HepG2 (cell line): ENCODE measurements around the gene LBR. TPM values are rescaled to one million over a fixed set of nuclear protein-coding genes. Genes with fewer than 3 reads are reported as not detected.

ENCODE experiments used
- ATAC-seq: fragments of 200-7000 bp; cut with Tn5 transposase; 3 replicates; pipeline ENCODE4 v1.9.1; 2020; ENCODE audit warnings: mild to moderate bottlenecking, moderate library complexity
- BruUV-seq: library from RNA; stranded (reverse); fragments of 400-500 nt; replicated peaks from 2 replicates; lab custom pipeline; 2021; lab: Mats Ljungman, UMichigan
- CTCF ChIA-PET: fragments of 300-600 bp; formaldehyde crosslinking; extraction: SDS; loops from one replicate; lab custom pipeline; 2021; ENCODE audit warnings: low total read pairs, inconsistent platforms, low intra/inter-chr PET ratio; lab: Yijun Ruan, JAX
- POLR2A ChIA-PET: fragments of 350-600 bp; sonication (Branson Sonifier 250); formaldehyde crosslinking; loops from one replicate; lab custom pipeline; 2020; ENCODE audit warnings: antibody characterized with exemption, inconsistent platforms; lab: Yijun Ruan, JAX
- DNase-seq: peaks from one replicate; pipeline ENCODE4 v3.0.0-alpha.2; 2015; ENCODE audit warnings: low spot score
- FAIRE-seq: peaks from 3 replicates; lab custom pipeline; 2011; peaks lifted over from hg19 to GRCh38; lab: Jason Lieb, UNC
- H2AFZ ChIP-seq: one replicate; pipeline ENCODE4 v1.6.1; 2011; ENCODE audit warnings: low read length, inconsistent platforms
- H3K27ac ChIP-seq: fragments of 300-600 bp; 3 replicates; pipeline ENCODE4 v1.8.0; 2011; ENCODE audit warnings: mixed run types, mild to moderate bottlenecking, mixed read lengths, low read length, inconsistent platforms; ENCODE audit not compliant: insufficient read depth; ENCODE audit errors: extremely low read length
- H3K27me3 ChIP-seq, 2 experiments: fragments of 200-600 bp in 1 of 2; 2 replicates in 1 of 2; 3 replicates in 1 of 2; pipeline versions ENCODE4 v1.6.0 to v1.8.0; 2011; ENCODE audit warnings: low read length in 2 of 2, mild to moderate bottlenecking in 2 of 2, moderate library complexity in 2 of 2, inconsistent platforms in 1 of 2; ENCODE audit not compliant: insufficient read depth in 2 of 2, control insufficient read depth in 1 of 2
- H3K36me3 ChIP-seq, 2 experiments: fragments of 200-600 bp in 1 of 2; replicated peaks in 1 of 2; 2 replicates in 1 of 2; 3 replicates in 1 of 2; pipeline versions ENCODE4 v1.5.1 to v1.8.0; 2011; ENCODE audit warnings: low read length in 2 of 2, inconsistent platforms in 1 of 2; ENCODE audit not compliant: insufficient read depth in 2 of 2, control insufficient read depth in 1 of 2
- H3K4me1 ChIP-seq: 2 replicates; pipeline ENCODE4 v1.5.1; 2012; ENCODE audit warnings: low read length, inconsistent platforms; ENCODE audit not compliant: insufficient read depth
- H3K4me2 ChIP-seq: 2 replicates; pipeline ENCODE4 v1.6.0; 2011; ENCODE audit warnings: low read depth, low read length, inconsistent platforms
- H3K4me3 ChIP-seq, 3 experiments: fragments of 200-600 bp in 1 of 3; sonication (generic), shearing (Covaris generic) in 1 of 3; replicated peaks in 1 of 3; 2 replicates each; pipeline ENCODE4 v1.5.1; 2011 to 2016; ENCODE audit warnings: low read length in 3 of 3, inconsistent platforms in 2 of 3, low read depth in 2 of 3, mild to moderate bottlenecking in 2 of 3, control low read depth in 1 of 3, mixed read lengths in 1 of 3; ENCODE audit not compliant: insufficient read depth in 1 of 3
- H3K79me2 ChIP-seq: one replicate; pipeline ENCODE4 v1.6.1; 2011; ENCODE audit warnings: low read length, inconsistent platforms; ENCODE audit not compliant: insufficient read depth
- H3K9ac ChIP-seq: 2 replicates; pipeline ENCODE4 v1.6.0; 2011; ENCODE audit warnings: mild to moderate bottlenecking, low read depth, low read length, inconsistent platforms; ENCODE audit not compliant: insufficient read depth
- H3K9me3 ChIP-seq: 2 replicates; pipeline ENCODE4 v1.5.1; 2012; ENCODE audit warnings: mild to moderate bottlenecking, low read length
- H4K20me1 ChIP-seq: 2 replicates; pipeline ENCODE4 v1.6.0; 2011; ENCODE audit warnings: inconsistent platforms, mild to moderate bottlenecking, low read length, moderate library complexity; ENCODE audit not compliant: insufficient read depth
- DDIT3 ChIP-seq: sonication (generic); formaldehyde crosslinking; IDR thresholded peaks from 2 replicates; pipeline ENCODE4 v1.4.0; 2020; ENCODE audit warnings: mild to moderate bottlenecking, missing genetic modification reagents
- FIP1L1 ChIP-seq: fragments of 200-400 bp; formaldehyde crosslinking; IDR thresholded peaks from 2 replicates; pipeline ENCODE4 v1.6.1; 2018; ENCODE audit warnings: low read depth, mild to moderate bottlenecking, low read length, moderate library complexity, borderline replicate concordance; ENCODE audit not compliant: insufficient read depth
- KIAA2018 ChIP-seq: sonication (generic); formaldehyde crosslinking; IDR thresholded peaks from 2 replicates; pipeline ENCODE4 v1.5.0; 2020; ENCODE audit warnings: mild to moderate bottlenecking, missing genetic modification reagents, borderline replicate concordance
- MBNL3 ChIP-seq: fragments of 250-450 bp; sonication (Bioruptor Pico); conservative IDR thresholded peaks from 2 replicates; pipeline ENCODE4 v1.8.0; 2022; ENCODE audit warnings: mild to moderate bottlenecking, inconsistent platforms
- WGBS: methylation state at CpG from one replicate; pipeline ENCODE4 v1.1.6; 2017; ENCODE audit warnings: low lambda C conversion rate; 5-methylcytosine and 5-hydroxymethylcytosine counted together
- in situ Hi-C: cut with HindIII; loops from 2 replicates; pipeline ENCODE4 v1.10.0; 2017; ENCODE audit warnings: low pct_unique_long_range_greater_than_20kb; ENCODE audit not compliant: extremely low pct_ligation_motif_present
- intact Hi-C: fragments of 100-400 bp; cut with micrococcal nuclease; formaldehyde crosslinking; loops from one replicate; pipeline ENCODE4 v1.10.0; 2022; ENCODE audit not compliant: unreplicated experiment
- polyA plus RNA-seq, 8 experiments: library from polyadenylated mRNA; depleted of rRNA in 3 of 8; stranded (reverse) in 7 of 8; unstranded in 1 of 8; fragments of >200 nt; fragmentation: Illumina TruSeq in 4 of 8; extraction: Trizol in 4 of 8; gene quantifications; 2 replicates each; pipeline versions ENCODE4 v1.2.1 to v1.2.3, GENCODE V29; 2011 to 2016; ENCODE audit warnings: low read depth in 4 of 8, missing spikeins in 1 of 8, mixed read lengths in 1 of 8; ENCODE audit not compliant: insufficient read depth in 1 of 8
- total RNA-seq, 5 experiments: library from RNA; depleted of rRNA; stranded (reverse); fragments of >200 nt; fragmentation: Illumina TruSeq; extraction: Trizol; gene quantifications; 2 replicates each; pipeline ENCODE4 v1.2.3, GENCODE V29; 2016; ENCODE audit warnings: low read depth in 1 of 5

Gene LBR
- total and polyA plus RNA-seq, 2 of the 13 experiments (the other 11 are each of a cell fraction or from before 2014, with no cell fraction given) = 38.9 to 76.7 TPM

- FAIRE-seq = no peak
- no peaks in the 10 kb centered on the region for H3K36me3 ChIP-seq
- H2AFZ ChIP-seq = no peak overlapping the region
- WGBS = 10% methylated on average over 1 of the region's 1 CpG
- no peaks in the 10 kb centered on the region for H3K9me3 ChIP-seq
- no peak overlapping the region for H3K9ac ChIP-seq
- in situ Hi-C loops = no loop called here
- H3K27me3 ChIP-seq = 0 out of 5 replicates have a peak, but pooled peaks cover 0 to 3% of the 10 kb centered on the region in 2 experiments
- no peak overlapping the region for H3K4me3 ChIP-seq
- H4K20me1 ChIP-seq = no peaks in the 10 kb centered on the region
- no peak overlapping the region for H3K4me2 ChIP-seq
- intact Hi-C loops = no loop called here
- no peak for DNase-seq
- no peaks in the 10 kb centered on the region for H3K79me2 ChIP-seq
- no peak for ATAC-seq
- TF ChIP-seq DDIT3 (CRISPR knock-in tag) (no peak), MBNL3 (CRISPR knock-in tag) (no peak), FIP1L1 (no peak), KIAA2018 (CRISPR knock-in tag) (no peak)
- H3K27ac ChIP-seq = no peak overlapping the region
- POLR2A ChIA-PET = no interaction called here
- H3K4me1 ChIP-seq = no peaks in the 10 kb centered on the region
- CTCF ChIA-PET = no interaction called here
- BruUV-seq = no TSS peak
These were observed 47.1 kb downstream of the LBR start for GRCh38 chr1:225380691-225381090.
